Thyroid gland (tissue), 4 donors: Measurements from ENCODE around the gene MYH14. TPM values are rescaled to one million over a fixed set of nuclear protein-coding genes. Genes with fewer than 3 reads are reported as not detected.

Experiments
- DNase-seq, 2 donors: peaks; one replicate each; pipeline ENCODE4 v3.0.0-alpha.2; 2019
- H3K27ac ChIP-seq, 3 donors: fragments of 200-600 bp; sonication (generic); 1 replicate in 2 of 3; 2 replicates in 1 of 3; pipeline ENCODE4 v1.5.1; 2016 to 2019; ENCODE audit warnings: mild to moderate bottlenecking in 1 of 3, moderate library complexity in 1 of 3
- H3K27me3 ChIP-seq: fragments of 200-600 bp; sonication (generic); one replicate; pipeline ENCODE4 v1.5.1; 2019
- H3K36me3 ChIP-seq, 2 donors: fragments of 200-600 bp; sonication (generic); one replicate each; pipeline ENCODE4 v1.5.1; 2016 to 2019
- H3K4me1 ChIP-seq, 2 donors: fragments of 200-600 bp; sonication (generic); one replicate each; pipeline ENCODE4 v1.5.1; 2017 to 2019
- H3K4me3 ChIP-seq, 3 donors: fragments of 200-600 bp; sonication (generic); replicated peaks in 1 of 3; 1 replicate in 2 of 3; 2 replicates in 1 of 3; pipeline ENCODE4 v1.5.1; 2016; ENCODE audit warnings: mild to moderate bottlenecking in 1 of 3
- H3K9me3 ChIP-seq: fragments of 200-600 bp; sonication (generic); one replicate; pipeline ENCODE4 v1.5.1; 2017
- POLR2A ChIP-seq, 2 donors: fragments of 450-650 bp; IDR thresholded peaks; one replicate each; pipeline ENCODE4 v1.6.1; 2017; ENCODE audit warnings: antibody characterized with exemption in 2 of 2, mild to moderate bottlenecking in 2 of 2, moderate library complexity in 1 of 2
- WGBS, 2 donors: methylation state at CpG; one replicate each; pipeline ENCODE4 v1.1.5; 2017; 5-methylcytosine and 5-hydroxymethylcytosine counted together
- intact Hi-C: fragments of 100-400 bp; cut with DNase I; formaldehyde crosslinking; loops from one replicate; pipeline ENCODE4 v1.15.1; 2023
- total RNA-seq, 4 donors: library from RNA; depleted of rRNA; stranded (reverse); fragments of >200 nt; gene quantifications; one replicate each; pipeline ENCODE4 v1.2.3, GENCODE V29; 2016
- TF ChIP-seq, protein P1 (sequence below), 6 experiments: fragments of 200-600 bp in 3 of 6; fragments of 450-650 bp in 3 of 6; sonication (generic) in 3 of 6; IDR thresholded peaks; one replicate each; pipeline ENCODE4 v1.5.1; 2016 to 2019; ENCODE audit warnings: antibody characterized with exemption in 6 of 6, mild to moderate bottlenecking in 2 of 6, inconsistent platforms in 1 of 6, moderate library complexity in 1 of 6

MYH14 gene
- total RNA-seq, 4 donors from 2014 or later: 130 to 361 (median 183) TPM

DNA sequence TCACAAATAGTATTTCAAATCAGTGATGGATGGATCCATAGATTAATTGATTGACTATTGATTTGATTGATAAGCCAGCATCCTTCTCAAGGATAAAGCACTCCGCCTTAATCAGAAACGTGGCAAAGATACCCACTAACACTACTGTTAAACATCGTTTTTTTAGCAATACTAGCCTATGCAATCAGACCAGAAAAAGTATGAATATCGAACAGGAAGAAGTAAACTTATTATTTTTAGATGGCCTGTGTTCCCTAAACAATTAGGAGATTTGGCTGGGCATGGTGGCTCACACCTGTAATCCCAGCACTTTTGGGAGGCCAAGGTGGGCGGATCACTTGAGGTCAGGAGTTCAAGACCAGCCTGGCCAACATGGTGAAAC lies 49.5 kb downstream of the MYH14 start:
- WGBS, 2 donors: 94 to 97% methylated on average over 5 of the region's 5 CpGs
- no peak for TF ChIP-seq POLR2A (IDR thresholded peaks at IDR 0.05)
- TF ChIP-seq, protein P1, sequence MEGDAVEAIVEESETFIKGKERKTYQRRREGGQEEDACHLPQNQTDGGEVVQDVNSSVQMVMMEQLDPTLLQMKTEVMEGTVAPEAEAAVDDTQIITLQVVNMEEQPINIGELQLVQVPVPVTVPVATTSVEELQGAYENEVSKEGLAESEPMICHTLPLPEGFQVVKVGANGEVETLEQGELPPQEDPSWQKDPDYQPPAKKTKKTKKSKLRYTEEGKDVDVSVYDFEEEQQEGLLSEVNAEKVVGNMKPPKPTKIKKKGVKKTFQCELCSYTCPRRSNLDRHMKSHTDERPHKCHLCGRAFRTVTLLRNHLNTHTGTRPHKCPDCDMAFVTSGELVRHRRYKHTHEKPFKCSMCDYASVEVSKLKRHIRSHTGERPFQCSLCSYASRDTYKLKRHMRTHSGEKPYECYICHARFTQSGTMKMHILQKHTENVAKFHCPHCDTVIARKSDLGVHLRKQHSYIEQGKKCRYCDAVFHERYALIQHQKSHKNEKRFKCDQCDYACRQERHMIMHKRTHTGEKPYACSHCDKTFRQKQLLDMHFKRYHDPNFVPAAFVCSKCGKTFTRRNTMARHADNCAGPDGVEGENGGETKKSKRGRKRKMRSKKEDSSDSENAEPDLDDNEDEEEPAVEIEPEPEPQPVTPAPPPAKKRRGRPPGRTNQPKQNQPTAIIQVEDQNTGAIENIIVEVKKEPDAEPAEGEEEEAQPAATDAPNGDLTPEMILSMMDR (IDR thresholded peaks at IDR 0.05): no peak
- no peak for DNase-seq
- Histone ChIP-seq H3K27ac (no peak overlapping the region), H3K4me1 (no peaks in the 10 kb centered on the region), H3K9me3 (no peaks in the 10 kb centered on the region), H3K27me3 (no peaks in the 10 kb centered on the region), H3K36me3 (peaks cover 41 to 42% of the 10 kb centered on the region in 2 donors), H3K4me3 (no peak overlapping the region)
- intact Hi-C loops: no loop called here

DNA sequence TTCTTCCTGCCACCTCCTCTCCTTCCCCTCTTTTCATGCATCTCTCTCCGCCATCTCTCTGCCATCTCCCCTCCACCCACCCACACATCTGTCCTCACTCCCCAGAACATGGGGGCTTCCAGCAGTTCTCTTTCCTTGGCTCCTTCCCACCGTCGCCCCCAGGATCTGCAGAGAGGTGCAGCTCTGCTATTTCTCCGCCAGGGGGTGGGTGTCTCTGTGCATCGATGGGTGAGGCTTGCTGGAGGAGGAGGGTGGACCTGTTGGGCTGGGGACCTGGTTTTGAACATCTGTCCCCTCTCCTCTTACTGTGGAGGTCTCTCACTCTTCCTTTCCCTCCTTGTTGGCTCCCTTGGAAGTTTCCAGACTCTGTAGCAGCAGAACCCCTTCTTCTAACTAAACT lies 51.7 kb downstream of the MYH14 start:
- H3K27ac ChIP-seq: no peak overlapping the region
- intact Hi-C loops: no loop called here
- peaks cover 40 to 55% of the 10 kb centered on the region in 2 donors for H3K36me3 ChIP-seq
- no peaks in the 10 kb centered on the region for H3K27me3 ChIP-seq
- no peak for DNase-seq
- no peak for TF ChIP-seq POLR2A (IDR thresholded peaks at IDR 0.05)
- TF ChIP-seq, protein P1 (IDR thresholded peaks at IDR 0.05): no peak
- H3K9me3 ChIP-seq: no peaks in the 10 kb centered on the region
- H3K4me1 ChIP-seq: no peaks in the 10 kb centered on the region
- no peak overlapping the region for H3K4me3 ChIP-seq
- 85 to 86% methylated on average over 5 of the region's 5 CpGs for WGBS, 2 donors

DNA sequence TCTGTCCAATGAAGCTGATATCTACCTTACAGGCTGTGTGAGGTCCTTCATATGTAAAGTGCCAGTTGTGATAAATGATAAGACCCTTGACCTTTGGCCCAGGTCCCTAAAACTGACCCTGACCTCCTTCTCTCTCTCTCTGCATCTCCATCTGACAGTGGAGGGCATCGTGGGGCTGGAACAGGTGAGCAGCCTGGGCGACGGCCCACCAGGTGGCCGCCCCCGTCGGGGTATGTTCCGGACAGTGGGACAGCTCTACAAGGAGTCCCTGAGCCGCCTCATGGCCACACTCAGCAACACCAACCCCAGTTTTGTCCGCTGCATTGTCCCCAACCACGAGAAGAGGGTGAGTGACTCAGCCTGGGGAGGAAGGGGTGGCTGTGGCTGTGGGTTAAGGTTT lies 53.7 kb downstream of the MYH14 start:
- peaks cover 47 to 52% of the 10 kb centered on the region in 2 donors for H3K36me3 ChIP-seq
- no peak overlapping the region for H3K4me3 ChIP-seq
- H3K27me3 ChIP-seq: no peaks in the 10 kb centered on the region
- no peak for DNase-seq
- TF ChIP-seq, protein P1 (IDR thresholded peaks at IDR 0.05): no peak
- TF ChIP-seq POLR2A (IDR thresholded peaks at IDR 0.05): no peak
- no peaks in the 10 kb centered on the region for H3K4me1 ChIP-seq
- H3K27ac ChIP-seq: no peak overlapping the region
- 89 to 95% methylated on average over 9 to 10 of the region's 10 CpGs for WGBS, 2 donors
- intact Hi-C loops: no loop called here
- H3K9me3 ChIP-seq: no peaks in the 10 kb centered on the region

DNA sequence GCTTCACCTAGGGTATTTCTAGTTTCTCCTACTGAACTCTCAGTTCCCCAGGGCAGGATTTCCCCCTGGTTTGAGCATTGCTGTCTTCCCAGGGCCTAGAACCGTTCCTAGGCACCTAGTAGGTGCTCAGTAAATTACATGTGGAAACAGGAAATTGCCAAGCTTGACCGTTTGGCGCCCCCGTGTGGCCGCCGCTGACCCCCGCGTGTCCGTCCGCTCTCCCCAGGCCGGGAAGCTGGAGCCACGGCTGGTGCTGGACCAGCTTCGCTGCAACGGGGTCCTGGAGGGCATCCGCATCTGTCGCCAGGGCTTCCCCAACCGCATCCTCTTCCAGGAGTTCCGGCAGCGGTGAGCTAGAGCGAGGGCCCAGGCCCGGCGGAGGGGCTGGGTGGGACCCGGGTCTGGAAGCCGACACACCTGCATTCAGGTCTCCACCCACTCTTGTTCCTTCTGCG lies 55.5 kb downstream of the MYH14 start:
- intact Hi-C loops: no loop called here
- Histone ChIP-seq H3K9me3 (no peaks in the 10 kb centered on the region), H3K27me3 (no peaks in the 10 kb centered on the region), H3K4me3 (no peak overlapping the region), H3K4me1 (no peaks in the 10 kb centered on the region), H3K36me3 (peaks cover 43 to 47% of the 10 kb centered on the region in 2 donors), H3K27ac (no peak overlapping the region)
- DNase-seq: peak in 1 of 2 donors; percentile 23
- TF ChIP-seq, protein P1 (IDR thresholded peaks at IDR 0.05): peak in 5 of 6 experiments; percentile 43 to 66 (median 57)
- no peak for TF ChIP-seq POLR2A (IDR thresholded peaks at IDR 0.05)
- WGBS, 2 donors: 47 to 55% methylated on average over 15 of the region's 25 CpGs

DNA sequence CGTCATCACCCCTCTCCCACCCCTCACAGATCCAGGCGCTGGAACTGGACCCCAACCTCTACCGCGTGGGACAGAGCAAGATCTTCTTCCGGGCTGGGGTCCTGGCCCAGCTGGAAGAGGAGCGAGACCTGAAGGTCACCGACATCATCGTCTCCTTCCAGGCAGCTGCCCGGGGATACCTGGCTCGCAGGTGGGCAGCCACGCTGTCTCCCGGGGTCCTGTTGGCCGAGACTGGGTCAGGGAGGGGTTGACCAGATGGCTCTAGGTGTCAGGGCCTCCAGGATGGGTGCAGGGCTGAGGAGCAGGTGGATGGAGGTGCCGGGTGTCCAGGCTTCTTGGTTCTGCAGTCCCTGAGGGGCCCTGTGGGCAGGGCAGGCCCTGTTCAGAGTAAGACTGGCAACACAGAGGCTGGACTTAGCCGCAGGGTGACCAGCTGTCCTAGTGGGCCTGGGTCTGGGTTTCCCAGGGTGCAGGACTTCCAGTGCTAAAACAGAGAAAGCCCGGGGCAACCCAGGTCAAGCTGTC lies 58.1 kb downstream of the MYH14 start:
- Histone ChIP-seq H3K4me1 (no peaks in the 10 kb centered on the region), H3K36me3 (peaks cover 34 to 41% of the 10 kb centered on the region in 2 donors), H3K27me3 (no peaks in the 10 kb centered on the region), H3K4me3 (no peak overlapping the region), H3K9me3 (no peaks in the 10 kb centered on the region), H3K27ac (no peak overlapping the region)
- intact Hi-C loops: loop anchor here (5.0 kb wide), 1 partner anchor 36 kb away; no protein-coding TSS in a partner anchor
- DNase-seq: no peak
- TF ChIP-seq POLR2A (IDR thresholded peaks at IDR 0.05): no peak
- TF ChIP-seq, protein P1 (IDR thresholded peaks at IDR 0.05): no peak
- WGBS, 2 donors: 98% methylated on average over 13 of the region's 16 CpGs; no CpG with 5 or more reads in 1 of the 2 donors
